Liver (tissue), 9 donors: ENCODE data around the gene AHR. TPM values are rescaled to one million over a fixed set of nuclear protein-coding genes. Genes with fewer than 3 reads are reported as not detected.

ENCODE experiments used
- DNase-seq: peaks from one replicate; pipeline ENCODE4 v3.0.0-alpha.2; 2017; ENCODE audit warnings: low spot score
- H3K27ac ChIP-seq, 2 donors: one replicate each; pipeline ENCODE4 v1.7.0; 2013; ENCODE audit warnings: inconsistent platforms in 2 of 2, low read length in 2 of 2, control low read depth in 1 of 2, low read depth in 1 of 2, mild to moderate bottlenecking in 1 of 2
- H3K27me3 ChIP-seq, 4 donors: one replicate each; pipeline versions ENCODE4 v1.6.1 to v1.7.0; 2013; ENCODE audit warnings: low read length in 3 of 4, inconsistent platforms in 1 of 4, mild to moderate bottlenecking in 1 of 4, moderate library complexity in 1 of 4; ENCODE audit not compliant: control insufficient read depth in 4 of 4, insufficient read depth in 4 of 4
- H3K36me3 ChIP-seq, 4 donors: one replicate each; pipeline versions ENCODE4 v1.6.1 to v1.7.0; 2013; ENCODE audit warnings: low read length in 3 of 4, mild to moderate bottlenecking in 3 of 4, low read depth in 1 of 4, moderate library complexity in 1 of 4; ENCODE audit not compliant: control insufficient read depth in 4 of 4, insufficient read depth in 3 of 4
- H3K4me1 ChIP-seq, 4 donors: one replicate each; pipeline versions ENCODE4 v1.6.1 to v1.7.0; 2013; ENCODE audit warnings: low read length in 3 of 4, mild to moderate bottlenecking in 3 of 4, moderate library complexity in 1 of 4; ENCODE audit not compliant: control insufficient read depth in 4 of 4, insufficient read depth in 4 of 4
- H3K4me3 ChIP-seq, 3 donors: one replicate each; pipeline versions ENCODE4 v1.6.1 to v1.7.0; 2013; ENCODE audit warnings: low read length in 3 of 3, control low read depth in 1 of 3, low read depth in 1 of 3, mild to moderate bottlenecking in 1 of 3
- H3K9ac ChIP-seq, 2 donors: one replicate each; pipeline ENCODE4 v1.7.0; 2013; ENCODE audit warnings: low read length in 2 of 2, mild to moderate bottlenecking in 2 of 2, moderate library complexity in 2 of 2, control low read depth in 1 of 2, low read depth in 1 of 2
- H3K9me3 ChIP-seq, 4 donors: one replicate each; pipeline versions ENCODE4 v1.6.1 to v1.7.0; 2013; ENCODE audit warnings: low read length in 3 of 4; ENCODE audit not compliant: control insufficient read depth in 4 of 4
- EGR1 ChIP-seq, 2 donors: IDR thresholded peaks; 2 replicates each; pipeline ENCODE4 v1.6.1; 2016 to 2018; ENCODE audit warnings: antibody characterized with exemption in 2 of 2, low read depth in 2 of 2
- FOXA1 ChIP-seq: IDR thresholded peaks from 2 replicates; pipeline ENCODE4 v1.6.1; 2016; ENCODE audit warnings: antibody characterized with exemption
- FOXA2 ChIP-seq: IDR thresholded peaks from 2 replicates; pipeline ENCODE4 v1.6.1; 2016; ENCODE audit warnings: antibody characterized with exemption
- GABPA ChIP-seq, 2 donors: IDR thresholded peaks in 1 of 2; conservative IDR thresholded peaks in 1 of 2; 2 replicates each; pipeline ENCODE4 v1.6.1; 2016; ENCODE audit warnings: antibody characterized with exemption in 2 of 2, mild to moderate bottlenecking in 1 of 2, moderate library complexity in 1 of 2
- HNF4A ChIP-seq, 2 donors: conservative IDR thresholded peaks; 2 replicates each; pipeline ENCODE4 v1.6.1; 2016; ENCODE audit warnings: antibody characterized with exemption in 2 of 2, mild to moderate bottlenecking in 2 of 2
- HNF4G ChIP-seq: IDR thresholded peaks from 2 replicates; pipeline ENCODE4 v1.6.1; 2016; ENCODE audit warnings: antibody characterized with exemption
- JUND ChIP-seq, 2 donors: IDR thresholded peaks; 2 replicates each; pipeline ENCODE4 v1.6.1; 2016; ENCODE audit warnings: antibody characterized with exemption in 2 of 2
- RAD21 ChIP-seq, 2 donors: IDR thresholded peaks; 2 replicates each; pipeline ENCODE4 v1.6.1; 2016; ENCODE audit warnings: antibody characterized with exemption in 2 of 2, mild to moderate bottlenecking in 2 of 2
- RXRA ChIP-seq, 2 donors: IDR thresholded peaks; 2 replicates each; pipeline ENCODE4 v1.6.1; 2017 to 2018; ENCODE audit warnings: antibody characterized with exemption in 2 of 2, mild to moderate bottlenecking in 1 of 2
- SP1 ChIP-seq: IDR thresholded peaks from 2 replicates; pipeline ENCODE4 v1.6.1; 2018; ENCODE audit warnings: antibody characterized with exemption, mild to moderate bottlenecking
- TAF1 ChIP-seq: conservative IDR thresholded peaks from 2 replicates; pipeline ENCODE4 v1.6.1; 2016; ENCODE audit warnings: antibody characterized with exemption, mild to moderate bottlenecking
- YY1 ChIP-seq: IDR thresholded peaks from 2 replicates; pipeline ENCODE4 v1.6.1; 2016; ENCODE audit warnings: antibody characterized with exemption, mild to moderate bottlenecking
- ZBTB33 ChIP-seq: IDR thresholded peaks from 2 replicates; pipeline ENCODE4 v1.6.1; 2016; ENCODE audit warnings: antibody characterized with exemption
- WGBS: extraction: QIAGEN DNeasy Blood & Tissue Kit; methylation state at CpG from one replicate; pipeline ENCODE4 v1.1.7; 2013; 5-methylcytosine and 5-hydroxymethylcytosine counted together
- polyA plus RNA-seq, 2 donors: library from polyadenylated mRNA; stranded (reverse) in 1 of 2; unstranded in 1 of 2; fragments of 200-250 nt in 1 of 2; fragments of >200 nt in 1 of 2; fragmentation: Nextera tagmentation in 1 of 2; extraction: Ambion mirVana in 1 of 2; gene quantifications; one replicate each; pipeline versions ENCODE4 v1.2.1 to v1.2.3, GENCODE V29; 2013 to 2015
- total RNA-seq, 2 donors: library from RNA; depleted of rRNA; stranded (reverse); fragments of >200 nt; gene quantifications; one replicate each; pipeline ENCODE4 v1.2.3, GENCODE V29; 2014
- TF ChIP-seq, protein P1 (sequence below): IDR thresholded peaks from 2 replicates; pipeline ENCODE4 v1.6.1; 2016; ENCODE audit warnings: antibody characterized with exemption, mild to moderate bottlenecking
- TF ChIP-seq, protein P2 (sequence below): IDR thresholded peaks from 2 replicates; pipeline ENCODE4 v1.6.1; 2016; ENCODE audit warnings: antibody characterized with exemption
- donor health status: healthy.
- donor health status: healthy.
- donor health status: healthy.
- donor health status: healthy.
- donor health status: healthy.

AHR gene
- total and polyA plus RNA-seq, 4 donors, result 9.9 to 61.2 (median 20.1) TPM

GRCh38 chr7:17325364-17325763 is 26.9 kb downstream of the AHR start:
- DNase-seq, result no peak
- Histone ChIP-seq H3K4me1 (peaks cover 3 to 18% (median 11%) of the 10 kb centered on the region in 4 donors), H3K9ac (no peak overlapping the region), H3K27ac (no peak overlapping the region), H3K4me3 (no peak overlapping the region), H3K9me3 (no peaks in the 10 kb centered on the region), H3K36me3 (peaks cover 0 to 34% (median 12%) of the 10 kb centered on the region in 4 donors), H3K27me3 (no peaks in the 10 kb centered on the region)
- no peak for TF ChIP-seq TAF1
- TF ChIP-seq YY1, result peak; percentile 10
- TF ChIP-seq, protein P1, sequence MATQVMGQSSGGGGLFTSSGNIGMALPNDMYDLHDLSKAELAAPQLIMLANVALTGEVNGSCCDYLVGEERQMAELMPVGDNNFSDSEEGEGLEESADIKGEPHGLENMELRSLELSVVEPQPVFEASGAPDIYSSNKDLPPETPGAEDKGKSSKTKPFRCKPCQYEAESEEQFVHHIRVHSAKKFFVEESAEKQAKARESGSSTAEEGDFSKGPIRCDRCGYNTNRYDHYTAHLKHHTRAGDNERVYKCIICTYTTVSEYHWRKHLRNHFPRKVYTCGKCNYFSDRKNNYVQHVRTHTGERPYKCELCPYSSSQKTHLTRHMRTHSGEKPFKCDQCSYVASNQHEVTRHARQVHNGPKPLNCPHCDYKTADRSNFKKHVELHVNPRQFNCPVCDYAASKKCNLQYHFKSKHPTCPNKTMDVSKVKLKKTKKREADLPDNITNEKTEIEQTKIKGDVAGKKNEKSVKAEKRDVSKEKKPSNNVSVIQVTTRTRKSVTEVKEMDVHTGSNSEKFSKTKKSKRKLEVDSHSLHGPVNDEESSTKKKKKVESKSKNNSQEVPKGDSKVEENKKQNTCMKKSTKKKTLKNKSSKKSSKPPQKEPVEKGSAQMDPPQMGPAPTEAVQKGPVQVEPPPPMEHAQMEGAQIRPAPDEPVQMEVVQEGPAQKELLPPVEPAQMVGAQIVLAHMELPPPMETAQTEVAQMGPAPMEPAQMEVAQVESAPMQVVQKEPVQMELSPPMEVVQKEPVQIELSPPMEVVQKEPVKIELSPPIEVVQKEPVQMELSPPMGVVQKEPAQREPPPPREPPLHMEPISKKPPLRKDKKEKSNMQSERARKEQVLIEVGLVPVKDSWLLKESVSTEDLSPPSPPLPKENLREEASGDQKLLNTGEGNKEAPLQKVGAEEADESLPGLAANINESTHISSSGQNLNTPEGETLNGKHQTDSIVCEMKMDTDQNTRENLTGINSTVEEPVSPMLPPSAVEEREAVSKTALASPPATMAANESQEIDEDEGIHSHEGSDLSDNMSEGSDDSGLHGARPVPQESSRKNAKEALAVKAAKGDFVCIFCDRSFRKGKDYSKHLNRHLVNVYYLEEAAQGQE, result no peak
- TF ChIP-seq RXRA (IDR thresholded peaks at IDR 0.05), result no peak
- TF ChIP-seq HNF4G, result no peak
- TF ChIP-seq, protein P2, sequence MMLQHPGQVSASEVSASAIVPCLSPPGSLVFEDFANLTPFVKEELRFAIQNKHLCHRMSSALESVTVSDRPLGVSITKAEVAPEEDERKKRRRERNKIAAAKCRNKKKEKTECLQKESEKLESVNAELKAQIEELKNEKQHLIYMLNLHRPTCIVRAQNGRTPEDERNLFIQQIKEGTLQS, result no peak
- TF ChIP-seq FOXA1, result no peak
- WGBS, result 63% methylated on average over 2 of the region's 2 CpGs

- Histone ChIP-seq H3K27ac (no peak overlapping the region), H3K27me3 (no peaks in the 10 kb centered on the region), H3K4me3 (no peak overlapping the region), H3K36me3 (peaks cover 3 to 42% (median 17%) of the 10 kb centered on the region in 4 donors), H3K9ac (no peak overlapping the region), H3K4me1 (peaks cover 1 to 8% (median 3%) of the 10 kb centered on the region in 4 donors), H3K9me3 (no peaks in the 10 kb centered on the region)
- no peak for DNase-seq
- no peak for TF ChIP-seq JUND (IDR thresholded peaks at IDR 0.05)
- no peak for TF ChIP-seq EGR1 (IDR thresholded peaks at IDR 0.05; ENCODE audit: low read depth in 2 of 2)
- TF ChIP-seq SP1, result no peak
- 64% methylated on average over 2 of the region's 2 CpGs for WGBS
Observed at GRCh38 chr7:17326378-17326777, 27.9 kb downstream of the AHR start.

DNA sequence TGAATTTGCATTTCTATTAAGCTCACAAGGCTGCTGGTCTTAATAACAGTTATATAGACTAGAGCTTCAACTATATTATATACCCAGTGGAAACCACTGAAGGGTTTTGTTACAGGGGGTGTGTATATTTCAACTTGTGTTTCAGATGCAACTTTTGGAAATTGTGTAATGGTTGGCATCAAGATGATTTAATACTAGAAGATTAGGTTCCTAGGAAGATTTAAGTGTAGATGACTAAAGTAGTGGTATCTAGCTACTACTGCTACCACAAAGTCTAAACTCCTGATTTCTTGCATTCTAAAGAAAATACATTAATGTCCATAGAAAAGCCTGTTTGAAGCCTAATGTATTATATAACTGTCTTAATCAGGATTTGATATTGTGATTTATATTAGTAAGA is 30.2 kb downstream of the AHR start:
- Histone ChIP-seq H3K4me1 (peaks cover 0 to 3% (median 0%) of the 10 kb centered on the region in 4 donors), H3K36me3 (peaks cover 3 to 48% (median 26%) of the 10 kb centered on the region in 4 donors), H3K9me3 (no peaks in the 10 kb centered on the region), H3K27me3 (no peaks in the 10 kb centered on the region), H3K27ac (no peak overlapping the region), H3K9ac (no peak overlapping the region), H3K4me3 (no peak overlapping the region)
- no peak for TF ChIP-seq RAD21 (IDR thresholded peaks at IDR 0.05)
- TF ChIP-seq YY1, result no peak
- no peak for TF ChIP-seq SP1
- no peak for TF ChIP-seq GABPA (IDR thresholded peaks at IDR 0.05 in 1 of 2, conservative IDR thresholded peaks at IDR 0.05 in 1 of 2)
- no peak for TF ChIP-seq FOXA2
- no peak for TF ChIP-seq ZBTB33
- TF ChIP-seq HNF4A (conservative IDR thresholded peaks at IDR 0.05), result no peak
- TF ChIP-seq JUND (IDR thresholded peaks at IDR 0.05), result no peak
- DNase-seq, result no peak
